NT2/D1 (cell line): ENCODE results near the gene SLC36A3.

Source experiments
- DNase-seq: peaks from one replicate; pipeline ENCODE4 v3.0.0-alpha.2; 2011; ENCODE audit warnings: low read depth, low spot score
- H3K27me3 ChIP-seq: 2 replicates; pipeline ENCODE4 v1.6.0; 2011; ENCODE audit warnings: mild to moderate bottlenecking; ENCODE audit not compliant: insufficient read length, insufficient read depth
- H3K36me3 ChIP-seq: 2 replicates; pipeline ENCODE4 v1.6.1; 2011; ENCODE audit warnings: mild to moderate bottlenecking, low read length, mixed read lengths; ENCODE audit not compliant: insufficient read depth, insufficient read length
- H3K4me1 ChIP-seq: 2 replicates; pipeline ENCODE4 v1.5.1; 2011; ENCODE audit not compliant: insufficient read depth, insufficient read length
- H3K4me3 ChIP-seq: 2 replicates; pipeline ENCODE4 v1.5.1; 2011; ENCODE audit warnings: low read depth; ENCODE audit not compliant: insufficient read length
- H3K9ac ChIP-seq: 2 replicates; pipeline ENCODE4 v1.6.0; 2011; ENCODE audit warnings: low read depth; ENCODE audit not compliant: insufficient read length
- H3K9me3 ChIP-seq: 2 replicates; pipeline ENCODE4 v1.5.1; 2011; ENCODE audit warnings: mild to moderate bottlenecking, low read length; ENCODE audit not compliant: insufficient read depth
- SUZ12 ChIP-seq: IDR thresholded peaks from 2 replicates; pipeline ENCODE4 v1.6.1; 2011; ENCODE audit not compliant: insufficient read length, insufficient read depth; ENCODE audit errors: extremely low read depth
- YY1 ChIP-seq: IDR thresholded peaks from 2 replicates; pipeline ENCODE4 v1.6.1; 2011; ENCODE audit not compliant: insufficient read length, insufficient read depth
- ZNF274 ChIP-seq: IDR thresholded peaks from 2 replicates; pipeline ENCODE4 v1.6.1; 2011; ENCODE audit warnings: mild to moderate bottlenecking, low read depth, low read length

The SLC36A3 gene

GRCh38 chr5:151340004-151340403 lies 36.4 kb upstream of the SLC36A3 start:
- Histone ChIP-seq H3K36me3 (no peaks in the 10 kb centered on the region), H3K9me3 (no peaks in the 10 kb centered on the region), H3K4me1 (no peaks in the 10 kb centered on the region), H3K27me3 (peaks cover 27% of the 10 kb centered on the region), H3K4me3 (no peak overlapping the region), H3K9ac (no peak overlapping the region)
- DNase-seq: no peak
- TF ChIP-seq SUZ12 (no peak), YY1 (no peak), ZNF274 (no peak)

GRCh38 chr5:151338734-151339133 lies 35.2 kb upstream of the SLC36A3 start:
- no peaks in the 10 kb centered on the region for H3K4me1 ChIP-seq
- H3K36me3 ChIP-seq: no peaks in the 10 kb centered on the region
- no peak for TF ChIP-seq SUZ12
- TF ChIP-seq ZNF274: no peak
- no peak for TF ChIP-seq YY1
- DNase-seq: no peak
- no peak overlapping the region for H3K9ac ChIP-seq
- H3K9me3 ChIP-seq: no peaks in the 10 kb centered on the region
- no peak overlapping the region for H3K4me3 ChIP-seq
- peaks cover 21% of the 10 kb centered on the region for H3K27me3 ChIP-seq

GRCh38 chr5:151332857-151333256 lies 29.3 kb upstream of the SLC36A3 start:
- H3K9ac ChIP-seq: no peak overlapping the region
- H3K36me3 ChIP-seq: no peaks in the 10 kb centered on the region
- no peaks in the 10 kb centered on the region for H3K4me1 ChIP-seq
- TF ChIP-seq YY1 (no peak), ZNF274 (no peak), SUZ12 (no peak)
- no peak for DNase-seq
- no peak overlapping the region for H3K4me3 ChIP-seq
- no peaks in the 10 kb centered on the region for H3K27me3 ChIP-seq
- no peaks in the 10 kb centered on the region for H3K9me3 ChIP-seq

GRCh38 chr5:151328734-151329133 lies 25.2 kb upstream of the SLC36A3 start:
- H3K9me3 ChIP-seq: no peaks in the 10 kb centered on the region
- H3K27me3 ChIP-seq: no peaks in the 10 kb centered on the region
- no peaks in the 10 kb centered on the region for H3K36me3 ChIP-seq
- TF ChIP-seq ZNF274 (no peak), YY1 (no peak), SUZ12 (no peak)
- no peak overlapping the region for H3K9ac ChIP-seq
- no peak overlapping the region for H3K4me3 ChIP-seq
- DNase-seq: no peak
- H3K4me1 ChIP-seq: peaks cover 3% of the 10 kb centered on the region

- peaks cover 3% of the 10 kb centered on the region for H3K4me1 ChIP-seq
- TF ChIP-seq ZNF274: no peak
- TF ChIP-seq YY1: no peak
- no peak for TF ChIP-seq SUZ12
Observed at GRCh38 chr5:151327585-151327984, 24.0 kb upstream of the SLC36A3 start.

GRCh38 chr5:151326266-151326665 lies 22.7 kb upstream of the SLC36A3 start:
- no peak for DNase-seq
- TF ChIP-seq SUZ12: no peak
- no peak for TF ChIP-seq YY1
- TF ChIP-seq ZNF274: no peak
- H3K4me3 ChIP-seq: no peak overlapping the region

More at GRCh38 chr5:151327585-151327984, 24.0 kb upstream of the SLC36A3 start:
- Histone ChIP-seq H3K9me3 (no peaks in the 10 kb centered on the region), H3K9ac (no peak overlapping the region), H3K4me3 (no peak overlapping the region), H3K27me3 (no peaks in the 10 kb centered on the region), H3K36me3 (no peaks in the 10 kb centered on the region)
- no peak for DNase-seq

GRCh38 chr5:151320481-151320880 lies 16.9 kb upstream of the SLC36A3 start:
- Histone ChIP-seq H3K4me3 (no peak overlapping the region), H3K9ac (no peak overlapping the region), H3K27me3 (no peaks in the 10 kb centered on the region), H3K4me1 (no peaks in the 10 kb centered on the region), H3K9me3 (no peaks in the 10 kb centered on the region), H3K36me3 (no peaks in the 10 kb centered on the region)
- TF ChIP-seq ZNF274 (no peak), SUZ12 (no peak), YY1 (no peak)
- DNase-seq: no peak

More at GRCh38 chr5:151326266-151326665, 22.7 kb upstream of the SLC36A3 start:
- no peaks in the 10 kb centered on the region for H3K36me3 ChIP-seq
- no peak overlapping the region for H3K9ac ChIP-seq
- no peaks in the 10 kb centered on the region for H3K27me3 ChIP-seq
- H3K4me1 ChIP-seq: peaks cover 3% of the 10 kb centered on the region
- H3K9me3 ChIP-seq: no peaks in the 10 kb centered on the region
